Measurements from ENCODE around the gene LIPT2. TPM values are rescaled to one million over a fixed set of nuclear protein-coding genes. Genes with fewer than 3 reads are reported as not detected.

Gene LIPT2
- total and polyA plus RNA-seq, 10 of the 15 experiments (the other 5 are each of a cell fraction or from before 2014, with no cell fraction given): 0.69 to 7.5 (median 3.8) TPM

DNA sequence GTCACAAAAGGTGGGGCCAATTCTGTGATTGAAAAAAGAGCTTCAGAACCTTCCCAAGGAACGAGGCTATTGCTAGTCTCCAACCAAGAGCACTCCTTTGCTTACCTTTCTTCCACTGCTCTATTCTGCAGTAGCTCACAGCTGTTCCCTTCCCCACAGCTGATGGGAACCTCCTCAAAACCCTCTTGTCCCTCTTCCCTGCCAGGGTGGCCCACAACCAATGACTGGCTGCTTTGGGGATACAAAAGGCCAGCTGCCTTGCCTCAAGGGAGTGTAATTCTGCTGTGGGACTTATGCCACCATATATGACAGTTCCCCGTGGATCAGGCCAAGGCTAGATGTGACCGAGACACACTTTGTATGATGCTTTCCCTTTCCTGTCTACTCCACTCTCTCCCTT is 41.2 kb downstream of the LIPT2 start:
- RAD21 ChIA-PET (ENCODE audit: unreplicated experiment): interaction anchor here (0.7 to 4.9 kb wide), 7 partner anchors 24 to 287 kb away, joined by 3 to 35 read pairs (median 6); partner anchors contain the start of gene LIPT2

DNA sequence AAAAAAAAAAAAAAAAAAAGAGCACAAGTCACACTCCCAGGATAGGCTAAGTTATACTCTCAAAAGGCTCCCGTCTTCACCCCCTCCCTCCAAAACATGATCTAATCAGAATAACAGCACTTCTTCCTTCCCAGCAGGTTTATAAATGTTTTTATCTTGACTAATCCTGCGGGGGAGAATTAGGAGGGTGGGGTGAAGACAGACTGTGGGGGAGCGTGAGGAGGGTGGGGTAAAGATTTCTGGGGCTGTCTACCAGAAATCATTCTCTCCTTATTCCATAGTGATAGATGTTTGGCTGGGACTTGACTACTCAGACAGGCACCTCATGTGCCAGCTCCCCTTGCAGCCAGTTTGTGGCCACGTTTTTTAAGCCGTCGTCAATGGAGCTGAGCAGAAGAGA is 43.2 kb downstream of the LIPT2 start:
- Histone ChIP-seq H3K4me3 (no peak overlapping the region), H3K27me3 (replicated peaks in 1 of 2; ENCODE audit: control insufficient read depth in 2 of 2, insufficient read depth in 2 of 2, low read length in 1 of 2) (no peaks in the 10 kb centered on the region), H3K9ac (ENCODE audit: control insufficient read depth, insufficient read depth, low read length) (no peak overlapping the region), H3K4me2 (ENCODE audit: control insufficient read depth, insufficient read depth) (no peak overlapping the region), H3K9me3 (replicated peaks; ENCODE audit: control insufficient read depth, insufficient read depth, low read length) (no peaks in the 10 kb centered on the region), H3K27ac (ENCODE audit: control insufficient read depth, insufficient read depth) (no peak overlapping the region), H2AFZ (ENCODE audit: control insufficient read depth, low read depth, low read length) (no peak overlapping the region), H3K36me3 (ENCODE audit: control insufficient read depth in 2 of 2, insufficient read depth in 2 of 2, low read length in 1 of 2) (no peaks in the 10 kb centered on the region), H3K79me2 (ENCODE audit: control insufficient read depth, insufficient read depth, low read length) (no peaks in the 10 kb centered on the region), H3K4me1 (ENCODE audit: control insufficient read depth, insufficient read depth, low read length) (peaks cover 3% of the 10 kb centered on the region), H4K20me1 (ENCODE audit: control insufficient read depth, insufficient read depth) (no peaks in the 10 kb centered on the region)
- WGBS (ENCODE audit: insufficient coverage, insufficient replicate concordance, low lambda C conversion rate, missing lambda C conversion rate): 66% methylated on average over 6 of the region's 6 CpGs
- no TSS peak for BruUV-seq (replicated peaks)
- ATAC-seq: no peak
- SMC1A ChIA-PET (ENCODE audit: uncharacterized antibody, unreplicated experiment): interaction anchor here (0.6 to 6.0 kb wide), 20 partner anchors 10 to 489 kb away, joined by 3 to 66 read pairs (median 4); partner anchors contain the start of gene PGM2L1
- intact Hi-C loops (cut with micrococcal nuclease; ENCODE audit: unreplicated experiment) (no loop called here), in situ Hi-C loops (cut with MboI) (loop anchor here (5.0 to 10.0 kb wide), 2 partner anchors 58 to 274 kb away; no protein-coding TSS in a partner anchor)
- no peak for DNase-seq (ENCODE audit: low read depth, low spot score)
- POLR2A ChIA-PET: interaction anchor here (2.2 kb wide), 1 partner anchor 60 kb away, joined by 7 read pairs; no protein-coding TSS in a partner anchor
- CTCF ChIA-PET: interaction anchor here (0.6 to 12.1 kb wide), 44 partner anchors 8 to 486 kb away, joined by 3 to 262 read pairs (median 5); partner anchors contain the start of genes LIPT2, PGM2L1 and POLD3
- RAD21 ChIA-PET (ENCODE audit: unreplicated experiment): interaction anchor here (1.0 to 4.9 kb wide), 12 partner anchors 12 to 486 kb away, joined by 3 to 77 read pairs (median 6); partner anchors contain the start of genes LIPT2 and PGM2L1
- TF ChIP-seq SMAD5 (IDR thresholded peaks at IDR 0.05; ENCODE audit: low read depth): no peak
- TF ChIP-seq SP1 (IDR thresholded peaks at IDR 0.05; ENCODE audit: low read depth, low read length): no peak
- no peak for TF ChIP-seq CHD2 (IDR thresholded peaks at IDR 0.05; ENCODE audit: borderline replicate concordance, low read depth, low read length)
- no peak for TF ChIP-seq BACH1 (IDR thresholded peaks at IDR 0.05; ENCODE audit: borderline replicate concordance)
- no peak for TF ChIP-seq ASH2L (IDR thresholded peaks at IDR 0.05; ENCODE audit: borderline replicate concordance, low read depth)
- no peak for TF ChIP-seq ZNF207 (IDR thresholded peaks at IDR 0.05; ENCODE audit: borderline replicate concordance)
- no peak for TF ChIP-seq RUNX3 (IDR thresholded peaks at IDR 0.05; ENCODE audit: low read length)
- TF ChIP-seq EP300 (IDR thresholded peaks at IDR 0.05; ENCODE audit: borderline replicate concordance in 1 of 2, control insufficient read depth in 1 of 2, low read depth in 2 of 2, low read length in 2 of 2): no peak
- TF ChIP-seq ESRRA (IDR thresholded peaks at IDR 0.05; ENCODE audit: low read length): no peak
- TF ChIP-seq GATAD2B (conservative IDR thresholded peaks at IDR 0.05; ENCODE audit: low read depth): no peak
- no peak for TF ChIP-seq ATF7 (IDR thresholded peaks at IDR 0.05; ENCODE audit: low read depth)
- TF ChIP-seq MEF2A (IDR thresholded peaks at IDR 0.05; ENCODE audit: insufficient read depth, low read depth, low read length): no peak
- TF ChIP-seq RAD21 (IDR thresholded peaks at IDR 0.05; ENCODE audit: insufficient read depth, low read depth, low read length): no peak
- no peak for TF ChIP-seq SMARCA5 (IDR thresholded peaks at IDR 0.05)
- no peak for TF ChIP-seq ZSCAN29 (IDR thresholded peaks at IDR 0.05)
- TF ChIP-seq, protein P1, sequence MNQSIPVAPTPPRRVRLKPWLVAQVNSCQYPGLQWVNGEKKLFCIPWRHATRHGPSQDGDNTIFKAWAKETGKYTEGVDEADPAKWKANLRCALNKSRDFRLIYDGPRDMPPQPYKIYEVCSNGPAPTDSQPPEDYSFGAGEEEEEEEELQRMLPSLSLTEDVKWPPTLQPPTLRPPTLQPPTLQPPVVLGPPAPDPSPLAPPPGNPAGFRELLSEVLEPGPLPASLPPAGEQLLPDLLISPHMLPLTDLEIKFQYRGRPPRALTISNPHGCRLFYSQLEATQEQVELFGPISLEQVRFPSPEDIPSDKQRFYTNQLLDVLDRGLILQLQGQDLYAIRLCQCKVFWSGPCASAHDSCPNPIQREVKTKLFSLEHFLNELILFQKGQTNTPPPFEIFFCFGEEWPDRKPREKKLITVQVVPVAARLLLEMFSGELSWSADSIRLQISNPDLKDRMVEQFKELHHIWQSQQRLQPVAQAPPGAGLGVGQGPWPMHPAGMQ (IDR thresholded peaks at IDR 0.05; ENCODE audit: borderline replicate concordance): no peak
- no peak for FAIRE-seq

More for the DNA sequence above, 41.2 kb downstream of the LIPT2 start:
- H3K4me3 ChIP-seq: no peak overlapping the region
- intact Hi-C loops (cut with micrococcal nuclease; ENCODE audit: unreplicated experiment): no loop called here
- no peak for TF ChIP-seq SPI1 (IDR thresholded peaks at IDR 0.05; ENCODE audit: borderline replicate concordance, insufficient read depth, low read depth, low read length)
- no peak for TF ChIP-seq ATF7 (IDR thresholded peaks at IDR 0.05; ENCODE audit: low read depth)
- TF ChIP-seq ZNF207 (IDR thresholded peaks at IDR 0.05; ENCODE audit: borderline replicate concordance): no peak
- H3K36me3 ChIP-seq (ENCODE audit: control insufficient read depth in 2 of 2, insufficient read depth in 2 of 2, low read length in 1 of 2): no peaks in the 10 kb centered on the region
- FAIRE-seq (no peak), ATAC-seq (no peak), DNase-seq (ENCODE audit: low read depth, low spot score) (no peak)
- BruUV-seq (replicated peaks): no TSS peak
- no peaks in the 10 kb centered on the region for H3K27me3 ChIP-seq (replicated peaks in 1 of 2; ENCODE audit: control insufficient read depth in 2 of 2, insufficient read depth in 2 of 2, low read length in 1 of 2)
- 0% methylated on average over 3 of the region's 3 CpGs for WGBS (ENCODE audit: insufficient coverage, insufficient replicate concordance, low lambda C conversion rate, missing lambda C conversion rate)
- no peak overlapping the region for H3K9ac ChIP-seq (ENCODE audit: control insufficient read depth, insufficient read depth, low read length)
- no peaks in the 10 kb centered on the region for H3K79me2 ChIP-seq (ENCODE audit: control insufficient read depth, insufficient read depth, low read length)
- no peaks in the 10 kb centered on the region for H3K9me3 ChIP-seq (replicated peaks; ENCODE audit: control insufficient read depth, insufficient read depth, low read length)
- H4K20me1 ChIP-seq (ENCODE audit: control insufficient read depth, insufficient read depth): no peaks in the 10 kb centered on the region
- H3K27ac ChIP-seq (ENCODE audit: control insufficient read depth, insufficient read depth): no peak overlapping the region
- H3K4me1 ChIP-seq (ENCODE audit: control insufficient read depth, insufficient read depth, low read length): peaks cover 3% of the 10 kb centered on the region
- ChIA-PET SMC1A (ENCODE audit: uncharacterized antibody, unreplicated experiment) (interaction anchor here (0.9 to 6.0 kb wide), 5 partner anchors 9 to 197 kb away, joined by 3 to 66 read pairs (median 3); no protein-coding TSS in a partner anchor), POLR2A (no interaction called here), CTCF (interaction anchor here (0.7 to 12.1 kb wide), 25 partner anchors 10 to 489 kb away, joined by 3 to 262 read pairs (median 4); partner anchors contain the start of genes LIPT2 and PGM2L1)
- in situ Hi-C loops (cut with MboI): loop anchor here (5.0 to 10.0 kb wide), 2 partner anchors 60 to 272 kb away; no protein-coding TSS in a partner anchor
- no peak overlapping the region for H2AFZ ChIP-seq (ENCODE audit: control insufficient read depth, low read depth, low read length)
- no peak overlapping the region for H3K4me2 ChIP-seq (ENCODE audit: control insufficient read depth, insufficient read depth)

Data from GM12878 (cell line).